Right renal cortex interstitium (tissue), 3 donors: Measurements from ENCODE around the gene DONSON. TPM values are rescaled to one million over a fixed set of nuclear protein-coding genes. Genes with fewer than 3 reads are reported as not detected.

Experiments
- DNase-seq, 3 donors: peaks; one replicate each; pipeline ENCODE4 v3.0.0-alpha.2; 2013; ENCODE audit warnings: low read depth in 3 of 3, low spot score in 2 of 3
- polyA plus RNA-seq, 3 donors: library from polyadenylated mRNA; unstranded; fragments of 120-200 nt; gene quantifications; one replicate each; pipeline ENCODE4 v1.2.1, GENCODE V29; 2013; ENCODE audit not compliant: insufficient read length in 3 of 3

The DONSON gene
- polyA plus RNA-seq, 3 donors = 31.0 to 36.9 (median 32.5) TPM

GRCh38 chr21:33566514-33566913 is 22.0 kb downstream of the DONSON start:
- no peak for DNase-seq

DNA sequence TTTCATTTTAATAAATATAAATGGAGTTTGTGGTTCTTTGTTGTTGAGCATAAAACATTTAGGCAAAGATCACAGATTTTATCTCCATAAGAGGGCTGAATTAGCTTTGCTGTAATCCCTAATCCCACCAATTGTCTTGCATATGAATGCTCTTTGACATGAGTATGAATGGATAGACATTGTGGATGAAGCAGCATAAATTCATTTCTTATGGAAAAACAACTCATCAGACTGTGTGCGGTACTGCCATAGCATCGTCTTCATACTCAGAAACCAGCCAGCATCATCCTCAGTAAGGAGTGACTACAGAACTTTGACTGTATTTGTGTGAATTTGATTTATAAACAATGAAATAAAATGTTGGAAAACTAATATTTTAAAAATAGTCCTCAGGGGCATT is 26.1 kb downstream of the DONSON start:
- no peak for DNase-seq

- no peak for DNase-seq
Measured at GRCh38 chr21:33561373-33561772, 27.1 kb downstream of the DONSON start.

DNA sequence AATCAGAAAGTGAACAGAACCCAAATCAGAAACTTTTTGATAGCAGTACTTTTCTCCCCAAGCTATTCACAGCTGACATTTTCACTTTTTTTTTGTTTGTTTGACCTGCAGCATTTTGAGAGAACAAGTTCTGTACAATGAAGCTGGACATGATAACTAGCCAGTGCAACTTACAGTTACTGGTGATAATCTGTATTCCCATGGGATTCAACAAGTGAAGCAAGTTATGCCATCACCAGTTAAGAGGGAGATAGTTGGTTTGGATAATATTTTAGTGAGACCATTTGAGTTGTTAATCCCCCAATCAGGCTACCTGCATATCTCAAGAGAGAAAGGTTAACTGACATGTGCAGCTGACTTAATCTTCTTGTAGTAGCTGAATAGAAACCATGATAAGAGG is 27.5 kb downstream of the DONSON start:
- DNase-seq = no peak

DNA sequence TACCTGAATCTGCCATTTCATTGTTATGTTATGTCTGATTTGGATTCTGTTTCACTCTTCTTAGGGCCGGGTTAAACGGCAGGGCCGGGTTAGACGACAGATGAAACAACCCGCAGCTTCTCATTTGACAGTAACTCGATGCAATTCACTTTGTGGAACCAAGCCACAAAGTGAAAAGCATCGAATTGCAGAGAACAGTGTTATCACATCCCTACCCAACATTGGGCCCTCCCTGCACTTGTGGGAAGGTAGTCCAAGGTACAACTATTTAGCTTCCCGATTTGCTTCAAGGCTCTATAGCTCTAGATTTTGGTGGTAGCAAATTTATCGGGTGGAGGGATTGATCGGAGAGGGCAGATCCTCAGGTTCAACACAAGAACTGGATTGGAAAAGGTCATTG is 28.7 kb downstream of the DONSON start:
- no peak for DNase-seq

DNA sequence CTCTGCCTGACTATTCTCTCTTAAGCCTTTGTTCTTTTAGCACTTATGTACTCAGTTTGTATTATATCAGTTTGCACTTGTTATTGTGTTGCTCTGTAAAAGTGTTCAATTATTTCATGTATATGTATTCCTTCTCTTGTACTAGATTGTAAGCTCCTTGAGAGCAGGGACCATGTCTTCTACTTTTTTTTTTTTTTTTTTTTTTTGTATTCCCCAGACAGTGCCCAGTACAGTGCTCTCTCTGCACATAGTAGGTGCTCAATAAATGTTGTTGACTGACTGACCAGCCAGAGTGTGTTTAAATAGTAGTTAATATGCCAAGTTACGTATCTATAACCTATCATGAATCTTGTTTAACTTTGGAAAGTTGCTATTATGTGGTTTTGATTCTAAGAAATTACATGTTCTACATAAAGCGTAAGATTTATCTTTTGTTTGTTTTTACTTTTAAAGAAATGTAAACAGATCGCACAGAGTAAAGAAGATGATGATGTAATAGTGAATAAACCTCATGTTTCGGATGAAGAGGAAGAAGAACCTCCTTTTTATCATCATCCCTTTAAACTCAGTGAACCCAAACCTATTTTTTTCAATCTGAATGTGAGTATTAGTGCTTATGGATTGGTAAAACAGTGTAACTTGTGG is 29.6 kb downstream of the DONSON start:
- no peak for DNase-seq

DNA sequence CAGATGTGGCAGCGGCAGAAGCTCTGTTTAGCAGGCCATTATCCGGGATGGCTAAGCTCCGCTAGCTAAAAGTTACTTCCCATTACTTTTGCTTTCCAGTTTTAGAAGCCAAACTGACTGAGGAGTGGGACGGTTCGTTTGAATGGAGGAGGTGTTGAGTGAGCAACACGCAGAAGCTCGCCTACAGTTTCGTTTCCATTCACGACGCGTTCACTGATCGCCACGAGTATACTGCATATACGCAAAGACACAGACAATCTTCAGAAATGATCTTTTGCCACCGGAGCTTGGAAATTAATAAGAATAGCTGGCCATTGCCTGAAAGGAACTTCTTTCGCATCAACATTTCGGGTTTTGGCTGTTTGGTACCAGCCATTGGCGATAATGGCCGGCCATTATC is 31.0 kb downstream of the DONSON start:
- DNase-seq = no peak

GRCh38 chr21:33554982-33555344 is 33.5 kb downstream of the DONSON start:
- no peak for DNase-seq

DNA sequence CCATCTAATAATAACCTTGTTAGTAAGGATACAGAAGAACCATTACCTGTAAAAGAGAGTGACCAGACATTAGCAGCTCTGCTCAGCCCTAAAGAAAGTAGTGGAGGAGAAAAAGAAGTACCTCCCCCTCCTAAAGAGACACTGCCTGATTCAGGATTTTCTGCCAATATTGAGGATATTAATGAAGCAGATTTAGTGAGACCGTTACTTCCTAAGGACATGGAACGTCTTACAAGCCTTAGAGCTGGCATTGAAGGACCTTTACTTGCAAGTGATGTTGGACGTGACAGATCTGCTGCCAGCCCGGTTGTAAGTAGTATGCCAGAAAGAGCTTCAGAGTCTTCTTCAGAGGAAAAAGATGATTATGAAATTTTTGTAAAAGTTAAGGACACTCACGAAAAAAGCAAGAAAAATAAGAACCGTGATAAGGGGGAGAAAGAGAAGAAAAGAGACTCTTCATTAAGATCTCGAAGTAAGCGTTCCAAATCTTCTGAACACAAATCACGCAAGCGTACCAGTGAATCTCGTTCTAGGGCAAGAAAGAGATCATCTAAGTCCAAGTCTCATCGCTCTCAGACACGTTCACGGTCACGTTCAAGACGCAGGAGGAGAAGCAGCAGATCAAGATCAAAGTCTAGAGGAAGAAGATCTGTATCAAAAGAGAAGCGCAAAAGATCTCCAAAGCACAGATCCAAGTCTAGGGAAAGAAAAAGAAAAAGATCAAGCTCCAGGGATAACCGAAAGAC is 34.1 kb downstream of the DONSON start:
- DNase-seq = no peak

DNA sequence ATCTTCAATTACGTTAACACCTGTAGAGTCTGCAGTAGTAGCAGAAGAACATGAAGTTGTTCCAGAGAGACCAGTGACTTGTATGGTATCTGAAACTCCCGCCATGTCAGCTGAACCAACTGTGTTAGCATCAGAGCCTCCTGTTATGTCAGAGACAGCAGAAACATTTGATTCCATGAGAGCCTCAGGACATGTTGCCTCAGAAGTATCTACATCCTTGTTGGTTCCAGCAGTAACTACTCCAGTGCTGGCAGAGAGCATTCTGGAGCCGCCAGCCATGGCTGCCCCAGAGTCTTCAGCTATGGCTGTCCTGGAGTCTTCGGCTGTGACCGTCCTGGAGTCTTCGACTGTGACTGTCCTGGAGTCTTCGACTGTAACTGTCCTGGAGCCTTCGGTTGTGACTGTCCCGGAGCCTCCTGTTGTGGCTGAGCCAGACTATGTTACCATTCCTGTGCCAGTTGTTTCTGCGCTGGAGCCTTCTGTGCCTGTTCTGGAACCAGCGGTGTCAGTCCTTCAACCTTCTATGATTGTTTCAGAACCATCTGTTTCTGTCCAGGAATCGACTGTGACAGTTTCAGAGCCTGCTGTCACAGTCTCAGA is 35.4 kb downstream of the DONSON start:
- DNase-seq = no peak

GRCh38 chr21:33552093-33552998 is 36.1 kb downstream of the DONSON start:
- DNase-seq = no peak

- DNase-seq = no peak
Measured at GRCh38 chr21:33551664-33552063, 36.8 kb downstream of the DONSON start.

GRCh38 chr21:33550772-33551660 is 37.5 kb downstream of the DONSON start:
- DNase-seq = no peak

- no peak for DNase-seq
Measured at GRCh38 chr21:33549848-33550771, 38.4 kb downstream of the DONSON start.

- DNase-seq = no peak
Measured at GRCh38 chr21:33546086-33546485, 42.4 kb downstream of the DONSON start.

DNA sequence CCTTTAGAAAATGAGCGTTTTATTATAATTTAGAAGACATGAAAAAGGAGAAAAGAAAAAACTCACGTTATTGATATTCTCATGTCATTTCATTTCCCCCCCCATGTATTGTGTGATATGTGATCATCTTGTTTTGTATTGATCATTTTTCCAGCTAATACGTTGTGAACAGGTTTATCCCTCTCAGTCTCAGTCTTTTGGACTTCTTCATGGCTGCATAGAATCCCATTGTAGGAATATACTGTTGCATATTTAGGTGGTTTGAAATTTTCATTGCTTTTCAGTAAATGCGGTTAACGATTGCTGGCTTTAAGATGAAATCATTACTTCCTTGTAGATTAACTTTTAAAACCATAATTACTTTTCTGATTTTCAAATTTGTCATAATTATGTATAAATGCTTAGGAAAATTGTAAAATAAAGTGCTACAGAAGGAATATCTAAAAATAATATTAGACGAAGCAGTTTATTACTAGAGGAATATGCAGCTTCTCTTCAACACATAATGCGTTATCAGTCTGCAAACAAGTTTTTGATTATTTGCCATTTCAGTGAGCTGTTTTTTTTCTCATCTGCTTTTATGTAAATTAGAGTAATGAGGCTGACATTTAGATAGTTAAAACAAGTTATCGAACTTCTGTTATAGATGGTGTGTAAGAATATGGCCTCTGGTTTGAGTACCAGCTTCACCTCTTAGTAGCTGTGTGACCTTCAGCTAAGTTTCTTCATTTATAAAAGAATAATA is 43.9 kb downstream of the DONSON start:
- no peak for DNase-seq

- DNase-seq = no peak
Measured at GRCh38 chr21:33543505-33544129, 44.9 kb downstream of the DONSON start.
